NCI-H82 treated with DMSO at 0.1 percent for 48 hours (cell line): Measurements from ENCODE around the gene NFATC1.

ENCODE experiments used
- DNase-seq: peaks from one replicate; lab custom pipeline; 2025; ENCODE audit not compliant: unreplicated experiment; lab: John Stamatoyannopoulos, UW

The NFATC1 gene

GRCh38 chr18:79548621-79548985 is 152.9 kb downstream of the NFATC1 start:
- DNase-seq = no peak

GRCh38 chr18:79548986-79549637 is 153.4 kb downstream of the NFATC1 start:
- no peak for DNase-seq

- DNase-seq = no peak
Measured at GRCh38 chr18:79549638-79550000, 153.9 kb downstream of the NFATC1 start.

- DNase-seq = no peak
Measured at GRCh38 chr18:79552140-79552631, 156.5 kb downstream of the NFATC1 start.

- DNase-seq = no peak
Measured at GRCh38 chr18:79552696-79553095, 157.0 kb downstream of the NFATC1 start.

GRCh38 chr18:79553154-79553553 is 157.4 kb downstream of the NFATC1 start:
- no peak for DNase-seq

GRCh38 chr18:79553696-79554095 is 158.0 kb downstream of the NFATC1 start:
- no peak for DNase-seq

- no peak for DNase-seq
Measured at GRCh38 chr18:79554321-79554720, 158.6 kb downstream of the NFATC1 start.

GRCh38 chr18:79554945-79555645 is 159.4 kb downstream of the NFATC1 start:
- no peak for DNase-seq

- DNase-seq = no peak
Measured at GRCh38 chr18:79555885-79556284, 160.2 kb downstream of the NFATC1 start.

- no peak for DNase-seq
Measured at GRCh38 chr18:79556829-79557585, 161.3 kb downstream of the NFATC1 start.

- no peak for DNase-seq
Measured at GRCh38 chr18:79558196-79558932, 162.6 kb downstream of the NFATC1 start.

GRCh38 chr18:79558933-79559416 is 163.2 kb downstream of the NFATC1 start:
- no peak for DNase-seq

GRCh38 chr18:79559436-79559835 is 163.7 kb downstream of the NFATC1 start:
- DNase-seq = no peak

- DNase-seq = no peak
Measured at GRCh38 chr18:79560042-79560860, 164.5 kb downstream of the NFATC1 start.

- no peak for DNase-seq
Measured at GRCh38 chr18:79560861-79561210, 165.1 kb downstream of the NFATC1 start.

- no peak for DNase-seq
Measured at GRCh38 chr18:79563949-79564348, 168.2 kb downstream of the NFATC1 start.

- DNase-seq = no peak
Measured at GRCh38 chr18:79564441-79564840, 168.7 kb downstream of the NFATC1 start.

GRCh38 chr18:79566771-79567431 is 171.2 kb downstream of the NFATC1 start:
- no peak for DNase-seq
